DMS53 treated with DMSO at 0.1 percent for 48 hours (cell line): ENCODE results near the gene DACH1.

ENCODE experiments used
- DNase-seq: peaks from one replicate; lab custom pipeline; 2025; ENCODE audit not compliant: unreplicated experiment; lab: John Stamatoyannopoulos, UW

Gene DACH1

DNA sequence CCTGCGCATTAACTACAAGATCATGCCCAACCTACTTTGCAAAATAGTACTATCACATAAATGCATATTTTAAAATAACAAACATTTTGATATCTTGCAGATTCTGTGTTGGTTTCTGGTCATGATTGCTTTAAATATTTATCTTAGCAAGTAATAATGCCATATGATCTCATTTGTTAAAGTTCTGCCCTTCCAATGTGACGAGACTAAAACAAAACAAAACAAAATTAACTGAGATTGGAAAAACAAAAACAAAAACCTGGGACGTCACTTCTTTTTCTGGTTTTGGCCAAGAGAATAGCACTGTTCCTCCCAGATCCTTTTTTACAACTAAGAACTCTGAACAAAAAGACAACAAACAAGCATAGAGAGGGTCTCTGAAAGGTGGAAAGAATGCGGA is 436.3 kb downstream of the DACH1 start:
- DNase-seq: no peak

DNA sequence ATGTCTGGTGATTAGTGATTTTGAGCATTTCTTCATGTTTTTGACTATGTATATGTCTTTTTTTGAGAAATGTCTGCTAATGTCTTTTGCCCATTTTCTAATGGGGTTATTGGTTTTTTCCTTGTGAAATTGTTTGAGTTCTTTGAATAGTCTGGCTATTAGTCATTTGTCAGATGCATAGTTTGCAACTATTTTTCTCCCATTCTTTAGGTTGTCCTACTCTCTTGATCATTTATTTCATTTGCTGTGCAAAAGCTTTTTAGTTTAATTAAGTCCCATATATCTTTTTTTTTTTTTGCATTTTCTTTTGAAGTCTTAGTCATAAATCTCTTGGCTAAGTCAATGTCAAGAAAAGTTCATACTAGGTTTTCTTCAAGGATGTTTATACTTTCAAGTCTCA is 449.8 kb downstream of the DACH1 start:
- no peak for DNase-seq

DNA sequence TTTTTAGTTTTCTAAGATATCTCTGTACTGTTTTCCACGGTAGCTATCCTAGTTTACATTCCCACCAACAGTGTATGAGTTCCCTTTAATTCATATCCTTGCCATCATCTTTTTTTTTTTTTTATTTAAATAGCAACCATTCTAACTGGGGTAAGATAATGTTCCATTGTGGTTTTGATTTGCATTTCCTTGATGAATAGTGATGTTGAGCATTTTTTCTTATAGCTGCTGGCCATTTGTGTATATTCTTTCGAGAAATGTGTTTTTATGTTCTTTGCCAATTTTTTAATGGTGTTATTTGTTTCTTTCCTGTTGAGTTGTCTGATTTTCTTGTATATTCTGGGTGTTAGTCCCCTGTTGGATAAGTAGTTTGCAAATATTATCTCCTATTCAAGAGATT is 454.8 kb downstream of the DACH1 start:
- DNase-seq: no peak

DNA sequence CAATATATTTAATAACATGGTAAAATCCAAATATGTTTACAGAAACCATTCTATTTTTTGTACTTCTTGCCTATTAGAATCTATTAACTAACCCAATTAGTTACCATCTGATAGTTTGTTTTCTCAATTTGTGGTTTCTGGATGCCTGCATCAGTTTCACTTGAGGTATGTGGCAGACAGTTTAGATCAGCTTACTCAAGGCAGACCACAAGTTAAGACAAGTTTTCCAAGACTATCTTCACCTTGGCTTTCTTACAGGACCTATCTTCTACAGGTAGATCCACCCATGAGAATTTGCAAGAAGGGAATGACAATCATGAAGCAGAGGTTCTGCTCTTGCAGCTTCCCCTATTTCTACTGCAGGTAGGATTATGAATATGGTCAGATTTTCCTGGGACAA is 458.6 kb downstream of the DACH1 start:
- DNase-seq: no peak

DNA sequence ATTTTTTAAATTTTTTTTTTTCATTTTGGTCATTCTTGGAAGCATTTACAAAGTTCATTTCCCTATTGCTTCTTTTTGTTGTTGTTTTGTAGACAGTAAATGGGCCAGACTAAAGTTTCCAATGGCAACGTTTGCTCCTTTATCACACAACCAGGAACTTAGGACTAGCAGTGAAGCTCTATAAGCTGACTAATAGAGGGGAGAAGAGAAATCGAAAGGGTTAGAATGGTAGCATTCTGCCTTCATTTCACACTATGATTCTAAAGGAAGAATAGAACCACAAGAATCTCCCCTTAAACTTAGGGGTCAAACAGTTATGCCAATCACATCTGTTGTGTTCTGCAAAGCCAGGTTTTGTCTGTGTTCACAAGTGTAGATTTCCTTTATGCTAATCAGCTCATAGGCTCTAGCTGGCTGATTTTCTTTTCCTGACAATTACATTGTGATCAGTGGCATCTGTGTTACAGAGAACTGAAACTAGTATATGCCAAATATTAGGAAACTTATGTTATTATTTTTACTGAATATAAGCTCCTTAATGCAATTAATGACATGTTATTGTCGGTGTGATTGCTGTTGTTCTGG is 467.3 kb downstream of the DACH1 start:
- no peak for DNase-seq

DNA sequence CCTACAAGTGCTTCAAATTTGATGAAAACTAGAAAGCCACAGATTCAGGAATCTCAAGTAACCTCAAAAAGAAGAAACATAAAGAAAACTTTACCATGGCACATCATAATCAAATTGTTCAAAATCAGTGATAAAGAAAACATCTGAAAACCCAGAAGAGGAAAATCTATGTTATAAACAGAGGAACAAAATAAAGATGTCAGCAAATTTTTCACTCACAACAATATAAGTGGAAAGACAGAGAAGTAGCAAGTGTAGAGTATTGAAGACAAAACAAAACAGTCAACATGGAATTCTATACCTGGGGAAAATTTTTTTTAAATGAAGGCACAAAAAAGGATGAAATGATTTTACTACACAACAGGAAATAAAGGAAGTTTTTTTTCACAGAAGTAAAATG is 470.9 kb downstream of the DACH1 start:
- DNase-seq: no peak

DNA sequence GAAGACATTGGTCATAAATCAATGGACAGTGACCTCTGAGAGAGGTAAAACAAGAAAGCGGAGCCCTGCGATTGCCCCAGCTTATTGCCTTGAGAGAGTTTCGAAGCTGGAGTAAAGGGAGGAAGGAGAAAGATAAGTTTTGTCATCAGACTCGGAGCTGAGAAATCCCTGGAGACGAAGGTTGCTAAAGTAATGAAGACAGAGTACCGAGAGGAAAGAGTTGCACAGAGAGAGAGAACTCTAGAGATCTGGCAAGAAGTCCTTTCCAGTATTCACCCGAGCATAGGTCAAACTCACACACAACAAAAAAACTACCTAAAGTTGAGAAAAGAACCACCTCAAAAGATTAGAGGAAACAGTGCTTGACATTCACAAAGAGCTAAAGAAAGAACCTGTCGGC is 472.0 kb downstream of the DACH1 start:
- no peak for DNase-seq

DNA sequence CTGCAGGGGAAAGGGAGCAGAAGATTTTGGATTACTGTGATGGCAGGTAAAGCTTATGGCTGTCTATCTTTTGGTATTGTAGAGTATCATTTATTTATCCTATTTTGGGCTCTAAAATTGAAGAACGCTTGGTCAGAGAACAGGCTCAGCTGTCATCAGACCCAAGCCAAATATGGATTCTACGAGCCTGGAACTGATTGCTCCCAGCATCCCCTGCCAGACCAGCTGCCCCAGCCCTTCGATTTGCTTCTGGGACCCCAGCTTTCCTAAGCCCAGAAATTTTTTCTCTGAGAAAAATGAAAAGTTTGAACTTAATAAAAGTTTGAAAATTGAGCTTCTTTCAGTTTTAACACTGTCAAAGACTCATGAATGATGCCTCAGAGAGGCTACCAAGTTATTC is 472.8 kb downstream of the DACH1 start:
- DNase-seq: no peak
